Skeletal muscle tissue (tissue), 4 donors: Measurements from ENCODE around the gene TMEM63A. TPM values are rescaled to one million over a fixed set of nuclear protein-coding genes. Genes with fewer than 3 reads are reported as not detected.

Experiments used
- H3K27ac ChIP-seq: one replicate; pipeline ENCODE4 v1.7.0; 2013; ENCODE audit warnings: mild to moderate bottlenecking, low read depth, low read length, inconsistent platforms
- H3K27me3 ChIP-seq, 3 donors: one replicate each; pipeline ENCODE4 v1.7.0; 2013; ENCODE audit warnings: low read length in 3 of 3; ENCODE audit not compliant: control insufficient read depth in 3 of 3, insufficient read depth in 3 of 3
- H3K36me3 ChIP-seq, 3 donors: one replicate each; pipeline ENCODE4 v1.7.0; 2013; ENCODE audit warnings: low read length in 3 of 3; ENCODE audit not compliant: control insufficient read depth in 3 of 3, insufficient read depth in 3 of 3
- H3K4me1 ChIP-seq, 3 donors: one replicate each; pipeline ENCODE4 v1.7.0; 2013; ENCODE audit warnings: low read length in 3 of 3, mild to moderate bottlenecking in 3 of 3; ENCODE audit not compliant: control insufficient read depth in 3 of 3, insufficient read depth in 3 of 3
- H3K4me3 ChIP-seq, 3 donors: one replicate each; pipeline ENCODE4 v1.7.0; 2013; ENCODE audit warnings: low read length in 3 of 3
- H3K9ac ChIP-seq, 3 donors: one replicate each; pipeline ENCODE4 v1.7.0; 2013; ENCODE audit warnings: low read length in 3 of 3, mild to moderate bottlenecking in 3 of 3, moderate library complexity in 2 of 3, low read depth in 1 of 3
- H3K9me3 ChIP-seq, 3 donors: one replicate each; pipeline ENCODE4 v1.7.0; 2013; ENCODE audit warnings: low read length in 3 of 3; ENCODE audit not compliant: control insufficient read depth in 3 of 3
- total RNA-seq: library from RNA; depleted of rRNA; stranded (reverse); fragments of >200 nt; gene quantifications from one replicate; pipeline ENCODE4 v1.2.3, GENCODE V29; 2014
- donor health status: Osteomylitis.

The TMEM63A gene
- total RNA-seq, 1 donor from 2014 or later, result 12.0 TPM

DNA sequence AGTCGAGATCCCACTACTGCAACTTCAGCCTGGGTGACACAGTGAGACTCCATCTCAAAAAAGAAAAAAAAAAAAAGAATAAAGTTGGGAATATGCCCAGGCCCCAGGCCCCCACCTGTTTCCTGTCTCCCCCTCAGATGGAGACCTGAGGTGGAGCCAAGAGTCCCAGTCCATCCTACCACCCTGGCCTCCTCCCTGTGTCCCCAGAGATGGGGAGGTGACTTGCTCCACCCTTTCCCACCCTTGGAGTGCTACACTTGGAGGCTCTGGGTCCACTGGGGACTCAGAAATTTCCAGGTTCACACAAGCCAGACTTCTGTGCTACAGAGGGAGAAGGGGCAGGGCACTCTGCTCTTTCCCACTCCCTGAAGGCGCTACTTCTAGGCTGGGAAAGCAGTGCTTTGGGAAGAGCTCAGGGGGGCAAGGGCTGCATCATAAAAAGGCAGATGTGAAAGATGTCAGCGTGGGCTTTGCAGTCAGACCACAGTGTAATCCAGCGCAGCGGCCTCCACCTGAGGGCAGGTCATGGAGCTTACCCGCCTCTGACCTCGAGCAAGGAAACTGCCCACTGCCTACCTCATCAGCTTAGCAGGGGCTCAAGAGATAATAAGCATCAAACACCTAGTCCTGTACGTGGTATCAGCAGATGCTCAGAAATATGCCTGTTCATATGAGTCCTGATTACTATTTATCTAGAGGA, 13.4 kb downstream of the TMEM63A start:
- H3K27ac ChIP-seq, result no peak overlapping the region
- no peaks in the 10 kb centered on the region for H3K4me1 ChIP-seq
- no peaks in the 10 kb centered on the region for H3K9me3 ChIP-seq
- no peak overlapping the region for H3K4me3 ChIP-seq
- no peak overlapping the region for H3K9ac ChIP-seq
- H3K27me3 ChIP-seq, result no peaks in the 10 kb centered on the region
- peaks cover 50 to 71% (median 64%) of the 10 kb centered on the region in 3 donors for H3K36me3 ChIP-seq

DNA sequence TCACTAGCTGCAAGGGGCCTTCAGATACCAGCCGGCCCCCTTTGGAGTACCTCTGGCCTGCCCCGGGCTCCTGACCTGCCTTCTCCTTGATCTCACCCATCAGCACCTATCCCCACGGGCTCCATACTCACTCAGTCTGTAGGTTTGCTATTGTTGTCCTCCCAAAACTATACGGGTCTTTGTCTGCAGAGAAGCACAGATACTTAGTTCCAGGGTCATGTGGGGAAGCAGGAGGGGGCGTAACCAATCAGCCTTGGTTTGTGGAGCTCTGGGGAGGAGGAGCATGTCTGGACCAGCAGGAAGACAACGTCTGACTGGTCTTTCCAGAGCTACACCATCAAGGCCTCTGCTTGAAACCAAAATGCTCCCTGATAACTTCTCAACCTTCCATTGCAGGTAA, 15.2 kb downstream of the TMEM63A start:
- no peak overlapping the region for H3K27ac ChIP-seq
- H3K4me3 ChIP-seq, result no peak overlapping the region
- no peak overlapping the region for H3K9ac ChIP-seq
- no peaks in the 10 kb centered on the region for H3K4me1 ChIP-seq
- H3K27me3 ChIP-seq, result no peaks in the 10 kb centered on the region
- H3K36me3 ChIP-seq, result peaks cover 52 to 68% (median 63%) of the 10 kb centered on the region in 3 donors
- no peaks in the 10 kb centered on the region for H3K9me3 ChIP-seq

DNA sequence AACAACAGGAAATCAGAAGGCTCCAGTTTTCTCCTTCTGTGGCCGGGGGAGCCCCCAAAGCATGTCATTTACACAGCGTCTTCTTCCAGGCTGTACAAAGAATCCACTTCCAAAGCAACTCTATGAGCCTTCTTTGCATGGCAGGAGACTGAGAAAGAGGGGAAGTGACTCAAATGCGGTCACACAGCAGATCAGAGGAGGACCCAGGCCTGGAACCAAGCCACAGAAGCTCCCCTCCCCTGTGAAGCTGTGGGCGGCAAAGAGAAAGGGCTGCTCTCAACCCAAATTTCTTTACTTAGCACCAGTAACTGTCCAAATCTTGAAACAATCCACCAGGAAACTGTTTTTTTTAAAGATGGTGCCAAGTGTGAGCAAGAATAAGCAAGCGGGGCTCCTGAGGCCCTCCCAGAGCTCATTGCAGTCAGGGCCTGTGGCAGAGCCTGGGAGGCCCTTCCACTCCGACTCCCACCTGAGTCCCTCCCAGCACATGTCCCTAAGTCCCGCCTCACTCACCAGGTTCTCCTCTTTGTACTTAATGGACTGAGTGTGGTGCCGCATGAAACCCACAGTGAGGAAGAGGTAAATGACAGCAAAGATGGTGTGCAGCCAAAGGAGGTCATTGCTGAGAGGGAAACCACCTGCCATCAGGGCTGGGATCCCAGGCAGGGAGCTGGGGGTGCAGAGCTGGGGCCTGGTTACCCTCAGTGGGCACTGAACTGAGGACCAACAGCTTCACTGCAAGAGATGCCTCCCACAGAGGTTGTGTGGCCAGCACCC, 15.9 kb downstream of the TMEM63A start:
- Histone ChIP-seq H3K36me3 (peaks cover 58 to 68% (median 65%) of the 10 kb centered on the region in 3 donors), H3K9ac (no peak overlapping the region), H3K27ac (no peak overlapping the region), H3K4me1 (no peaks in the 10 kb centered on the region), H3K4me3 (no peak overlapping the region), H3K9me3 (no peaks in the 10 kb centered on the region), H3K27me3 (no peaks in the 10 kb centered on the region)

DNA sequence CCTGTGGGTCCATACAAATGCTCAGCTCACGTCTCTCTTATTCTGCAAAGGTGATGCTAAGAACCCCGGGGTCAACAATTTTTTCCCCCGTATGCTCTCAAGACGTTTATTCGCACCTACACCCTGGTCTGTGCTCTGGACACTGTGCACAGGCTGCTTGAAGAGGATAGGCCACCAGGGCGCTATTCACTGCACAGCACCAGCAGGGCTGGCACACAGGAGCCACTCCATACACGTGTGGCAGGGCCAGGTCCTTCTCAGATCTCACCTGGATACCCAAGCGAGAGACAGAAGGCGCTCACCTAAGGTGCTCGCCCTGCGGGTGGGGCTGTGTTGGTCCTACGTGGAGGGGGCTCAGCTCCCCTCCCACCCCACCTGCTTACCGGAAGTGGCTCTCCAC, 16.7 kb downstream of the TMEM63A start:
- Histone ChIP-seq H3K36me3 (peaks cover 58 to 70% (median 65%) of the 10 kb centered on the region in 3 donors), H3K27ac (no peak overlapping the region)

DNA sequence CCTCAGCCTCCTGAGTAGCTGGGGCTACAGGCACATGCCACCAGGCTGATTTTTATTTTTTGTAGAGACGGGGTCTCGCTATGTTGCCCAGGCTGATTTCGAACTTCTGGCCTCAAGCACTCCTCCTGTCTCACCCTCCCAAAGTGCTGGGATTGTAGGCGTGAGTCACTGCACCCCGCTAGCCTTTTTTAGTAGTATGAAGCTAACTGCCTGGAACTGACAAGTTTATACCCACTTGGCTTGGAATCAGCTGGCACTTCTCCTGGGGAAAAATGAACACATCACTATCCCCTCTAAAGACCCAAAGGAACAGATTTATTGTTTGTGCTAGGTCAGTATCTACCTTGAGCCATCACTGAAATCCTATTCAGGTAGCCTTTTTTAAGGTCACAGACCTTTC, 19.0 kb downstream of the TMEM63A start:
- Histone ChIP-seq H3K4me1 (no peaks in the 10 kb centered on the region), H3K27ac (no peak overlapping the region), H3K9me3 (no peaks in the 10 kb centered on the region), H3K4me3 (no peak overlapping the region), H3K9ac (no peak overlapping the region), H3K36me3 (peaks cover 57 to 75% (median 74%) of the 10 kb centered on the region in 3 donors), H3K27me3 (no peaks in the 10 kb centered on the region)

More for the DNA sequence above, 16.7 kb downstream of the TMEM63A start:
- H3K4me3 ChIP-seq, result no peak overlapping the region
- H3K9me3 ChIP-seq, result no peaks in the 10 kb centered on the region
- no peaks in the 10 kb centered on the region for H3K4me1 ChIP-seq
- no peak overlapping the region for H3K9ac ChIP-seq
- no peaks in the 10 kb centered on the region for H3K27me3 ChIP-seq

DNA sequence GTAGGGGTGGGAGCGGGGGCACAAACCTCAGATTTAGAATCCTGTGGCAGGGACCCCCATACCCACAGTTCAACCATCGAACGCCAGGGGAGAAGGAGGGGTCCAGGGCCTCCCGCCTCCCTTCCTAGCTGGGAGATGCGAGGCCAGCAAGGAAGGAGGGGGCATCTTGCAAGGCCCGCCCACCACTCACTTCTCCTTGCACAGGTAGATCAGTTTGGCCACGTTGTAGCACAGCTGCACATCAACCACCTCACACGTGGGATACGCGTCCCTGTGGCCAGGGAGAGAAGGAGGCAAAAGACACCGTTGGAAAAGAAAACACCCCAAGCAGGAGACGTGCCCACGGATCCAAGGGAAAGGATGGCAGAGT, 19.6 kb downstream of the TMEM63A start:
- Histone ChIP-seq H3K27me3 (no peaks in the 10 kb centered on the region), H3K4me3 (no peak overlapping the region), H3K27ac (no peak overlapping the region), H3K36me3 (peaks cover 51 to 71% (median 68%) of the 10 kb centered on the region in 3 donors), H3K9ac (no peak overlapping the region), H3K9me3 (no peaks in the 10 kb centered on the region), H3K4me1 (no peaks in the 10 kb centered on the region)

DNA sequence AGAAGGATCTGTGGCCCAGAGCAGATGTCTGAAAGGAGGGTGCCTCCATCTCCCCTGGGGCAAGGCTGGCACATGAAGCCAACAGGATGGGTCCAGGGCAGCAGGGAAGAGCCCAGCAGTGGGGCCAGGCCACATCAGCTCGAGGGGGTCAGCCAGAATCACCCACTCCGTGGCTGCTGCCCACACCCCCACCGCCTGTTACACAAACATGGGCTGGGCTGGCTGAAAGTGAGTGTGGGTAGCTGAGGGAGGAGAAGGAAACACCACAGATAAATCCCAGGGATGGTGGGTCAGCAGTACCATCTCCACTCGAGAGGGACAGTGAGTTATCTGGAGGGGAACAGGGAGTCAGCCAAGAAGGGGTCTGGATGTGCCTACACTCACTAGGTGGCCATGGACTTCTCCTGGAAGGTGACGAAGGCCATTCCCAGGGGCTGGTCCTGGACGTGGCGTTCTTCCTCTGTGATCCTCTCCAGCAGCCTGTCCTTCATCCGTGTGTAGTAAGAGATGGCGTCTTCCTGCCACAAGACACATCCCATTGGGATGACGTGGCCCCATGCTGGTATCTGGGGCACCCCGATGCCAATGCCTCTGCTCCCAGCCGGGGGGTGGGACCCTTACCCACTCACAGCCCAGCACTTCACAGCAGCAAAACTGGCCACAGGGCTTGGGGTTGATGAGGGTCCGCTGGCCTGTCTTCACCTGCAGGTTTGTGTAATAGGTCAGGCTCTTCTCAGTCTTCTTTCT, 20.2 kb downstream of the TMEM63A start:
- H3K27ac ChIP-seq, result no peak overlapping the region
- H3K27me3 ChIP-seq, result no peaks in the 10 kb centered on the region
- H3K9ac ChIP-seq, result no peak overlapping the region
- H3K9me3 ChIP-seq, result no peaks in the 10 kb centered on the region
- no peak overlapping the region for H3K4me3 ChIP-seq
- peaks cover 49 to 67% (median 63%) of the 10 kb centered on the region in 3 donors for H3K36me3 ChIP-seq
- no peaks in the 10 kb centered on the region for H3K4me1 ChIP-seq

DNA sequence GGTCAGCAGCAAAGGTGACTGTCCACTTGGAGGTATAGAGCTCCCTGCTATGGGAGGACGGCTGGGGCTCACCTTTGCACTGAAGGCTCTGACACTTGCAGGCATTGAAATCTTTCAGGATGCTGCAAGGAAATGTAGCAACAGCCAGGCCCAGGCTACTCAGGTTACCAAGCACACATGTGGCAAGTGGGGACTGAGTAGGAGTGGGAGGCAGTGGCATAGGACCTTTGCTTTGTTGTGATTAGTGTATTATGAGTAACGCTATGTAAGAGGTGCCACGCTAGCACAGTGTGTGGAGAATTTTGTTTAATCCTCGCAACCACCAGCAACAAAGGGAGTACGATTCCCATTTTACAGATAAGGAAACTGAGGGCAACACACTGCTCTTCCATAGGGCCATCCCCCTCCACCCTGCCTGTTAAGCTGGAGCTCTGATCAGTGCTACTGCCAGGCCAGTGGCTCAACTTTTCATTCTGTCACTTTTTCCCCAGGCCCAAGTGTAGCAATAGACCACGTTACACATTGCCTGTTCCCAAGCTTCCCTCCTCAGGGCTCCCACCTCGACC, 21.2 kb downstream of the TMEM63A start:
- Histone ChIP-seq H3K27me3 (no peaks in the 10 kb centered on the region), H3K9me3 (no peaks in the 10 kb centered on the region), H3K4me1 (no peaks in the 10 kb centered on the region), H3K4me3 (no peak overlapping the region), H3K9ac (no peak overlapping the region), H3K27ac (no peak overlapping the region), H3K36me3 (peaks cover 49 to 62% (median 62%) of the 10 kb centered on the region in 3 donors)

DNA sequence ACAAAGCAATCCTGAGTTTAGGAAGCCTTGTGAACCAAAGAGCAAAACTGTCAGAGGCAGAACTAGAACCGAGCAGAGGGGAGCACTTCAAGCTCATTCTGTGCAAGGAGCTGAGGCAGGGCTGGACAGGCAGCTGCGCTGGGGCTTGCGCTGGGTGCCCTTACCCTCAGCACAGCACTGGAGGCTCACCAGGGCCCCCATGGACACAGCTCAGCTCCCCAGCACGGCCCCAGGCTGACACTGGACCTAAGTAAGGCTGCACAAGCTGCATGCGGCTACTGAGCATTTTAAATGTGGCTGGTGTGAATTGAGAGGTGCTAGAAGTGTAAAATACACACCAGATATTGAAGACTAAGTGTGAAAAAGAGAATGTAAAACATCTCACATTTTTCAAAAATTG, 22.1 kb downstream of the TMEM63A start:
- no peak overlapping the region for H3K27ac ChIP-seq
- no peaks in the 10 kb centered on the region for H3K27me3 ChIP-seq
- H3K4me3 ChIP-seq, result no peak overlapping the region
- no peak overlapping the region for H3K9ac ChIP-seq
- no peaks in the 10 kb centered on the region for H3K9me3 ChIP-seq
- H3K36me3 ChIP-seq, result peaks cover 42 to 60% (median 59%) of the 10 kb centered on the region in 3 donors
- no peaks in the 10 kb centered on the region for H3K4me1 ChIP-seq
